ENCODE data around the gene SF3B2.

Gene SF3B2

GRCh38 chr11:66047541-66048365 lies 4.4 kb upstream of the SF3B2 start:
- H3K27ac ChIP-seq: no peak overlapping the region
- no peak for TF ChIP-seq CTCF (conservative IDR thresholded peaks at IDR 0.05)
- no peak for TF ChIP-seq ZFX (IDR thresholded peaks at IDR 0.05)

- H3K27ac ChIP-seq: no peak within 1 kb of the TSS
- TF ChIP-seq ZFX (IDR thresholded peaks at IDR 0.05) (no peak), CTCF (conservative IDR thresholded peaks at IDR 0.05) (no peak)
These were observed 3.4 kb upstream of the SF3B2 start, which contains the start of gene GAL3ST3 for GRCh38 chr11:66048547-66049323. GAL3ST3 (minus strand) TSS chr11:66049161; CDS start chr11:66045415, 3,746 bp downstream.

GRCh38 chr11:66050581-66051231 lies 1.5 kb upstream of the SF3B2 start:
- TF ChIP-seq CTCF (conservative IDR thresholded peaks at IDR 0.05): no peak
- TF ChIP-seq ZFX (IDR thresholded peaks at IDR 0.05): no peak
- H3K27ac ChIP-seq: peak overlapping the region; percentile 81

- peak overlapping the region; percentile 81 for H3K27ac ChIP-seq
- TF ChIP-seq ZFX (IDR thresholded peaks at IDR 0.05) (no peak), CTCF (conservative IDR thresholded peaks at IDR 0.05) (no peak)
These were observed 796 bp upstream of the SF3B2 start for GRCh38 chr11:66051371-66051765.

GRCh38 chr11:66052664-66052982 lies 459 bp downstream of the SF3B2 start:
- no peak for TF ChIP-seq CTCF (conservative IDR thresholded peaks at IDR 0.05)
- peak; percentile 41; the same call in 1 of the 2 replicates for TF ChIP-seq ZFX (IDR thresholded peaks at IDR 0.05)
- H3K27ac ChIP-seq: peak overlapping the region; percentile 81

GRCh38 chr11:66055021-66055420 lies 2.9 kb downstream of the SF3B2 start:
- no peak overlapping the region for H3K27ac ChIP-seq
- TF ChIP-seq CTCF (conservative IDR thresholded peaks at IDR 0.05) (no peak), ZFX (IDR thresholded peaks at IDR 0.05) (no peak)

- TF ChIP-seq CTCF (conservative IDR thresholded peaks at IDR 0.05) (no peak), ZFX (IDR thresholded peaks at IDR 0.05) (no peak)
These were observed 4.3 kb downstream of the SF3B2 start for GRCh38 chr11:66056501-66056900.

More at GRCh38 chr11:66056501-66056900, 4.3 kb downstream of the SF3B2 start:
- no peak overlapping the region for H3K27ac ChIP-seq

Measured in C4-2B (cell line).